Lung (tissue), 12 donors: ENCODE results near the gene OGFOD1. TPM values are rescaled to one million over a fixed set of nuclear protein-coding genes. Genes with fewer than 3 reads are reported as not detected.

Experiments used
- ATAC-seq: fragments of 200-7000 bp; cut with Tn5 transposase; one replicate; pipeline ENCODE4 v1.9.1; 2020; ENCODE audit warnings: moderate number of reproducible peaks; ENCODE audit not compliant: insufficient read depth, low FRiP score
- DNase-seq, 3 donors: peaks; one replicate each; pipeline ENCODE4 v3.0.0-alpha.2; 2013 to 2017
- H3K27ac ChIP-seq, 2 donors: one replicate each; pipeline ENCODE4 v1.5.1; 2013; ENCODE audit warnings: mild to moderate bottlenecking in 2 of 2, moderate library complexity in 2 of 2, control low read depth in 1 of 2, inconsistent platforms in 1 of 2, low read depth in 1 of 2, low read length in 1 of 2
- H3K27me3 ChIP-seq, 3 donors: one replicate each; pipeline ENCODE4 v1.5.1; 2013; ENCODE audit warnings: low read length in 2 of 3; ENCODE audit not compliant: control insufficient read depth in 3 of 3, insufficient read depth in 3 of 3
- H3K36me3 ChIP-seq, 4 donors: one replicate each; pipeline ENCODE4 v1.5.1; 2013; ENCODE audit warnings: low read length in 4 of 4, mild to moderate bottlenecking in 1 of 4, moderate library complexity in 1 of 4; ENCODE audit not compliant: control insufficient read depth in 4 of 4, insufficient read depth in 4 of 4
- H3K4me1 ChIP-seq, 5 donors: one replicate each; pipeline ENCODE4 v1.5.1; 2013; ENCODE audit warnings: low read length in 5 of 5, mild to moderate bottlenecking in 2 of 5, moderate library complexity in 1 of 5; ENCODE audit not compliant: control insufficient read depth in 5 of 5, insufficient read depth in 5 of 5
- H3K4me3 ChIP-seq: one replicate; pipeline ENCODE4 v1.5.1; 2013; ENCODE audit warnings: mild to moderate bottlenecking, control low read depth, moderate library complexity
- H3K9ac ChIP-seq, 2 donors: one replicate each; pipeline ENCODE4 v1.5.1; 2013; ENCODE audit warnings: low read length in 2 of 2, control low read depth in 1 of 2; ENCODE audit not compliant: insufficient read depth in 1 of 2
- H3K9me3 ChIP-seq, 4 donors: one replicate each; pipeline ENCODE4 v1.5.1; 2013; ENCODE audit warnings: low read length in 3 of 4, mild to moderate bottlenecking in 1 of 4, moderate library complexity in 1 of 4; ENCODE audit not compliant: control insufficient read depth in 4 of 4, insufficient read depth in 3 of 4
- WGBS, 2 donors: extraction: QIAGEN DNeasy Blood & Tissue Kit; methylation state at CpG; one replicate each; pipeline ENCODE4 v1.1.7; 2013; 5-methylcytosine and 5-hydroxymethylcytosine counted together
- polyA plus RNA-seq, 2 donors: library from polyadenylated mRNA; stranded (reverse); fragments of 200-250 nt; gene quantifications; one replicate each; pipeline ENCODE4 v1.2.1, GENCODE V29; 2013
- total RNA-seq, 2 donors: library from RNA; depleted of rRNA in 1 of 2; stranded (reverse); fragments of >200 nt in 1 of 2; gene quantifications; one replicate each; pipeline ENCODE4 v1.2.1, GENCODE V29; 2014 to 2021
- TF ChIP-seq, protein P1 (sequence below): IDR thresholded peaks from 2 replicates; pipeline ENCODE4 v1.5.1; 2012; ENCODE audit warnings: mild to moderate bottlenecking; ENCODE audit errors: control extremely low read depth, extremely low read depth
- donor health status: control.
- donor health status: control.
- donor health status: Bipolar disorder and iron deficiency.
- donor health status: healthy.
- donor health status: DM: yes; HTN: yes; CAD: no.

The OGFOD1 gene
- total and polyA plus RNA-seq, 4 donors = 9.1 to 36.1 (median 29.5) TPM

DNA sequence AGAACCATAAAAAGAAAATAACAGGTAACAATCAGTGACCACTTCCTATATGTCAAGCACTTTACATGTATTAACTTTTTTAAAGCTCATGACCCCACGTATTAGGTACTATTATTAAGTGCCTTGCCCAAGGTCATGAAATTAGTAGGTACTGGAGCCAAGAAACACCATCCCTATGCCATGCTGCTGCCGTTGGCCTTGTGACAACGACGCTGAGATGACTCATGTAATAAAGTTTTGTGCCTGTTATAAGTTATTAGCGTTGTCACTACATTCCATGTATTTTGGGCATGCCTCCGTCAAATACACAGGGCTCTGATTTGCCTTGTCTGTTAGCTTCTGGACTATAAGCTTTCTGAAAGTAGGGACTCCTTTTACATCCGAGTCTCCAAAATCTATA lies 67.1 kb downstream of the OGFOD1 start:
- TF ChIP-seq, protein P1, sequence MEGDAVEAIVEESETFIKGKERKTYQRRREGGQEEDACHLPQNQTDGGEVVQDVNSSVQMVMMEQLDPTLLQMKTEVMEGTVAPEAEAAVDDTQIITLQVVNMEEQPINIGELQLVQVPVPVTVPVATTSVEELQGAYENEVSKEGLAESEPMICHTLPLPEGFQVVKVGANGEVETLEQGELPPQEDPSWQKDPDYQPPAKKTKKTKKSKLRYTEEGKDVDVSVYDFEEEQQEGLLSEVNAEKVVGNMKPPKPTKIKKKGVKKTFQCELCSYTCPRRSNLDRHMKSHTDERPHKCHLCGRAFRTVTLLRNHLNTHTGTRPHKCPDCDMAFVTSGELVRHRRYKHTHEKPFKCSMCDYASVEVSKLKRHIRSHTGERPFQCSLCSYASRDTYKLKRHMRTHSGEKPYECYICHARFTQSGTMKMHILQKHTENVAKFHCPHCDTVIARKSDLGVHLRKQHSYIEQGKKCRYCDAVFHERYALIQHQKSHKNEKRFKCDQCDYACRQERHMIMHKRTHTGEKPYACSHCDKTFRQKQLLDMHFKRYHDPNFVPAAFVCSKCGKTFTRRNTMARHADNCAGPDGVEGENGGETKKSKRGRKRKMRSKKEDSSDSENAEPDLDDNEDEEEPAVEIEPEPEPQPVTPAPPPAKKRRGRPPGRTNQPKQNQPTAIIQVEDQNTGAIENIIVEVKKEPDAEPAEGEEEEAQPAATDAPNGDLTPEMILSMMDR = no peak
- ATAC-seq = no peak
- no peak overlapping the region for H3K27ac ChIP-seq
- H3K9ac ChIP-seq = no peak overlapping the region
- whole genome bisulfite sequencing, 2 donors = 92% methylated on average over 7 of the region's 7 CpGs
- H3K27me3 ChIP-seq = no peaks in the 10 kb centered on the region
- no peak overlapping the region for H3K4me3 ChIP-seq
- peaks cover 0 to 9% (median 6%) of the 10 kb centered on the region in 5 donors for H3K4me1 ChIP-seq
- no peak for DNase-seq
- H3K36me3 ChIP-seq = peaks cover 0 to 3% (median 0%) of the 10 kb centered on the region in 4 donors
- peaks cover 0 to 2% (median 0%) of the 10 kb centered on the region in 4 donors for H3K9me3 ChIP-seq

DNA sequence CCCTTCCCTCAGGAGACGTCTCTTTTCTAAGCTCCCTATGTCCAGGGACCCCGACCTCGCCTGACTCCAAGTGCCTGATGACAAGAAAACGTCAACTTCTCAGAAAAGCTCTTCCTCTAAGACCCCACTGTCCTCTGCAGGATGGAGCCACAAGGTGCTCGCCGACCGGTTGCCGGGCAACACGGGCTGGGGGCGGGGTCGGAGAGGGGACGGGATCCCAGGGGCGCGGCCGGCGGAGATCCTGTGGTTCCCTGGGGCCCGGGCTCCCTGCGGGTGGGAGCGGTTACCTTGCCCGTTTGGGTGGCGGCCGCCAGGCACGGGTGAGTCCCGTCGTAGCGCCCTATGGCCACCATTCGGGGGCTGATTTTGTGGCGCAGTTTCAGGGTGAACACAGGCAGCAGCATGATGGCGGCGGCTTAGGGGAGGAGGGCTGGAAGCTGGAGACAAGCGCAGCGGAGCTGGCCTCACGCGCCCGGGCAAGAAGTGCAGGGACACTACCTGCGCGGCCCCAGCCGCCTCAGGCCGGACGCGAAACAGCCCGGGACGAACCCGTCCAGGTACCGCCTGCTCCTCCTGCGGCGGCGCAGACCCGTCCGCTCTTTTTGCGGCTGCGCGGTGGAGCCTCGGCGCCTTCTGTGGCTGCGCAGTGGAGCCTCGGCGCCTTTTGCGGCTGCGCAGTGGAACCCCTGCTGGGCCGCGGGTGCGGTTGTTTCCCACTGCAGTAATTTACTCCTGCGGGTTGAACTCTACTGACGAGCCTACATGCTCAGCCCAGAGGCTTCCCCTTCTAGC lies 68.3 kb downstream of the OGFOD1 start, which contains the start of gene BBS2:
Gene BBS2, minus strand, starts transcription at position 566 of the 792 bp plus-strand sequence. Its CDS starts 162 bp downstream, at position 404.
- TF ChIP-seq, protein P1 = no peak
- peak within 1 kb of the TSS; percentile 97 for H3K4me3 ChIP-seq
- 1% methylated on average over 61 to 65 of the region's 65 CpGs for WGBS, 2 donors
- DNase-seq (peak; percentile 90 to 91 (median 91)), ATAC-seq (peak; percentile 96)
- no peaks in the 10 kb centered on the region for H3K27me3 ChIP-seq
- H3K27ac ChIP-seq = peak within 1 kb of the TSS; percentile 89 to 95
- H3K9ac ChIP-seq = peak within 1 kb of the TSS; percentile 51 to 79
- H3K9me3 ChIP-seq = peaks cover 0 to 2% (median 0%) of the 10 kb centered on the region in 4 donors
- peaks cover 0 to 3% (median 0%) of the 10 kb centered on the region in 4 donors for H3K36me3 ChIP-seq
- H3K4me1 ChIP-seq = peaks cover 0 to 9% (median 6%) of the 10 kb centered on the region in 5 donors

DNA sequence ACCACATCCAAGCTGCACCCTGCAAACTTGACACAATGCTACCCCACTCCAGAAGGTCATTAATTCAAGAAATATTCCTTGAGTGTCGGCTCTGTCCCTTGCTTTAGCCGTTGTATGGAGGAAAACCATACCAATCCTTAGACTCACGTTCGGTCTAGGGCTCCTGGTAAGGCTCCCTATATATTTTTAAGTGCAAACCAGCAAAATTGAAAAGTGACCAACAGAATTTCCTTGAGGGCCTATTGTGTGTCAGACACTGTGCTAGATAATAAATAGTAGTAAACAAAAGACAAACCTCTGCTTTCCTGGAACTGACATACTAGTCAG lies 68.9 kb downstream of the OGFOD1 start:
- peak overlapping the region in 1 of 2 donors; percentile 60 for H3K9ac ChIP-seq
- no peak overlapping the region for H3K4me3 ChIP-seq
- no peak for ATAC-seq
- no peaks in the 10 kb centered on the region for H3K27me3 ChIP-seq
- H3K9me3 ChIP-seq = peaks cover 0 to 2% (median 0%) of the 10 kb centered on the region in 4 donors
- DNase-seq = no peak
- peaks cover 0 to 9% (median 6%) of the 10 kb centered on the region in 5 donors for H3K4me1 ChIP-seq
- TF ChIP-seq, protein P1 = no peak
- peak overlapping the region; percentile 89 to 95 for H3K27ac ChIP-seq
- H3K36me3 ChIP-seq = peaks cover 0 to 3% (median 0%) of the 10 kb centered on the region in 4 donors
- 23% methylated on average over 4 of the region's 4 CpGs for WGBS, 2 donors
